DND-41 (cell line): ENCODE data around the gene ARHGAP8.

Source experiments
- ATAC-seq: fragments of 200-7000 bp; cut with Tn5 transposase; 3 replicates; pipeline ENCODE4 v1.9.1; 2021; ENCODE audit warnings: low read depth; ENCODE audit not compliant: insufficient read depth
- DNase-seq: peaks from one replicate; pipeline ENCODE4 v3.0.0-alpha.2; 2020
- H2AFZ ChIP-seq: 2 replicates; pipeline ENCODE4 v1.6.0; 2012; ENCODE audit warnings: low read depth, low read length
- H3K27ac ChIP-seq: 2 replicates; pipeline ENCODE4 v1.5.1; 2012; ENCODE audit warnings: low read length, inconsistent platforms
- H3K27me3 ChIP-seq: fragments of 200-600 bp; sonication (generic); 2 replicates; pipeline ENCODE4 v1.6.0; 2012; ENCODE audit warnings: low read length, mild to moderate bottlenecking, inconsistent platforms; ENCODE audit not compliant: insufficient read depth, poor library complexity
- H3K36me3 ChIP-seq: 2 replicates; pipeline ENCODE4 v1.5.1; 2012; ENCODE audit warnings: low read length, inconsistent platforms; ENCODE audit not compliant: insufficient read depth
- H3K4me1 ChIP-seq: 2 replicates; pipeline ENCODE4 v1.5.1; 2012; ENCODE audit warnings: mild to moderate bottlenecking, low read length; ENCODE audit not compliant: insufficient read depth
- H3K4me2 ChIP-seq: 2 replicates; pipeline ENCODE4 v1.6.0; 2012; ENCODE audit warnings: mild to moderate bottlenecking, moderate library complexity, low read length, inconsistent platforms; ENCODE audit not compliant: insufficient read depth
- H3K4me3 ChIP-seq, 2 experiments: fragments of 200-600 bp in 1 of 2; shearing (Covaris generic) in 1 of 2; 2 replicates each; pipeline ENCODE4 v1.5.1; 2012 to 2016; ENCODE audit warnings: inconsistent platforms in 2 of 2, low read length in 2 of 2, mild to moderate bottlenecking in 2 of 2, low read depth in 1 of 2, moderate library complexity in 1 of 2
- H3K79me2 ChIP-seq: 2 replicates; pipeline ENCODE4 v1.6.0; 2012; ENCODE audit warnings: low read length, inconsistent platforms; ENCODE audit not compliant: insufficient read depth
- H3K9ac ChIP-seq: 2 replicates; pipeline ENCODE4 v1.6.0; 2012; ENCODE audit warnings: low read depth, mild to moderate bottlenecking, inconsistent platforms, low read length, moderate library complexity
- H3K9me3 ChIP-seq: 2 replicates; pipeline ENCODE4 v1.5.1; 2012; ENCODE audit warnings: low read length, moderate library complexity, mild to moderate bottlenecking, inconsistent platforms; ENCODE audit not compliant: insufficient read depth, severe bottlenecking
- H4K20me1 ChIP-seq: 2 replicates; pipeline ENCODE4 v1.6.0; 2012; ENCODE audit warnings: low read length; ENCODE audit not compliant: insufficient read depth
- CTCF ChIP-seq: IDR thresholded peaks from 2 replicates; pipeline ENCODE4 v1.5.1; 2012; ENCODE audit warnings: borderline replicate concordance, low read length, moderate library complexity, mild to moderate bottlenecking; ENCODE audit not compliant: poor library complexity, severe bottlenecking; ENCODE audit errors: extremely low read depth
- EZH2 ChIP-seq: IDR thresholded peaks from 3 replicates; pipeline ENCODE4 v1.6.1; 2012; ENCODE audit warnings: borderline replicate concordance, low read depth, mild to moderate bottlenecking, moderate library complexity, low read length, inconsistent platforms; ENCODE audit not compliant: severe bottlenecking

The ARHGAP8 gene

GRCh38 chr22:44840611-44841322 lies 88.4 kb downstream of the ARHGAP8 start:
- H3K4me3 ChIP-seq, result no peak overlapping the region
- no peak overlapping the region for H3K27ac ChIP-seq
- no peak overlapping the region for H3K4me2 ChIP-seq
- H3K4me1 ChIP-seq, result no peaks in the 10 kb centered on the region
- TF ChIP-seq EZH2 (no peak), CTCF (no peak)
- H3K36me3 ChIP-seq, result no peaks in the 10 kb centered on the region
- H3K79me2 ChIP-seq, result no peaks in the 10 kb centered on the region
- no peak for DNase-seq
- no peak overlapping the region for H3K9ac ChIP-seq
- no peaks in the 10 kb centered on the region for H4K20me1 ChIP-seq
- H3K9me3 ChIP-seq, result no peaks in the 10 kb centered on the region
- ATAC-seq, result no peak
- H2AFZ ChIP-seq, result no peak overlapping the region
- no peaks in the 10 kb centered on the region for H3K27me3 ChIP-seq

GRCh38 chr22:44842417-44842816 lies 90.0 kb downstream of the ARHGAP8 start:
- Histone ChIP-seq H3K4me1 (no peaks in the 10 kb centered on the region), H3K36me3 (no peaks in the 10 kb centered on the region), H2AFZ (no peak overlapping the region), H3K79me2 (no peaks in the 10 kb centered on the region), H3K4me2 (no peak overlapping the region), H3K4me3 (no peak overlapping the region), H3K27me3 (no peaks in the 10 kb centered on the region), H3K9ac (no peak overlapping the region), H4K20me1 (no peaks in the 10 kb centered on the region), H3K27ac (no peak overlapping the region), H3K9me3 (no peaks in the 10 kb centered on the region)
- ATAC-seq (no peak), DNase-seq (no peak)
- no peak for TF ChIP-seq EZH2
- no peak for TF ChIP-seq CTCF

- Histone ChIP-seq H4K20me1 (no peaks in the 10 kb centered on the region), H3K4me1 (no peaks in the 10 kb centered on the region), H3K4me3 (no peak overlapping the region), H3K9ac (no peak overlapping the region), H3K79me2 (no peaks in the 10 kb centered on the region), H3K27me3 (no peaks in the 10 kb centered on the region), H3K36me3 (no peaks in the 10 kb centered on the region), H3K27ac (no peak overlapping the region), H2AFZ (no peak overlapping the region), H3K9me3 (no peaks in the 10 kb centered on the region), H3K4me2 (no peak overlapping the region)
- DNase-seq, result no peak
- TF ChIP-seq EZH2 (no peak), CTCF (no peak)
- no peak for ATAC-seq
These were observed 92.8 kb downstream of the ARHGAP8 start for GRCh38 chr22:44845191-44845590.
